Ovary (tissue), 3 donors: ENCODE data around the gene LIMA1.

ENCODE experiments used
- CTCF ChIP-seq, 3 donors: fragments of 450-650 bp in 2 of 3; fragments of 200-600 bp in 1 of 3; IDR thresholded peaks; one replicate each; pipeline versions ENCODE4 v1.5.1 to v1.8.0; 2016 to 2022; ENCODE audit warnings: antibody characterized with exemption in 3 of 3, mild to moderate bottlenecking in 1 of 3
- EP300 ChIP-seq: sonication (generic); formaldehyde crosslinking; IDR thresholded peaks from one replicate; pipeline ENCODE4 v1.6.1; 2017; ENCODE audit warnings: antibody characterized with exemption
- POLR2A ChIP-seq: fragments of 450-650 bp; IDR thresholded peaks from one replicate; pipeline ENCODE4 v1.6.1; 2017; ENCODE audit warnings: antibody characterized with exemption, mild to moderate bottlenecking, moderate library complexity
- donor health status: DM: no; HTN: no; CAD: no.

GRCh38 chr12:50197297-50197727, 86.0 kb downstream of the LIMA1 start:
- TF ChIP-seq CTCF (IDR thresholded peaks at IDR 0.05) (no peak), POLR2A (no peak), EP300 (no peak)
